DND-41 (cell line): ENCODE results near the gene EDAR.

Experiments used
- EZH2 ChIP-seq: IDR thresholded peaks from 3 replicates; pipeline ENCODE4 v1.6.1; 2012; ENCODE audit warnings: borderline replicate concordance, low read depth, mild to moderate bottlenecking, moderate library complexity, low read length, inconsistent platforms; ENCODE audit not compliant: severe bottlenecking
- TF ChIP-seq, protein P1 (sequence below): IDR thresholded peaks from 2 replicates; pipeline ENCODE4 v1.5.1; 2012; ENCODE audit warnings: borderline replicate concordance, low read length, moderate library complexity, mild to moderate bottlenecking; ENCODE audit not compliant: poor library complexity, severe bottlenecking; ENCODE audit errors: extremely low read depth

DNA sequence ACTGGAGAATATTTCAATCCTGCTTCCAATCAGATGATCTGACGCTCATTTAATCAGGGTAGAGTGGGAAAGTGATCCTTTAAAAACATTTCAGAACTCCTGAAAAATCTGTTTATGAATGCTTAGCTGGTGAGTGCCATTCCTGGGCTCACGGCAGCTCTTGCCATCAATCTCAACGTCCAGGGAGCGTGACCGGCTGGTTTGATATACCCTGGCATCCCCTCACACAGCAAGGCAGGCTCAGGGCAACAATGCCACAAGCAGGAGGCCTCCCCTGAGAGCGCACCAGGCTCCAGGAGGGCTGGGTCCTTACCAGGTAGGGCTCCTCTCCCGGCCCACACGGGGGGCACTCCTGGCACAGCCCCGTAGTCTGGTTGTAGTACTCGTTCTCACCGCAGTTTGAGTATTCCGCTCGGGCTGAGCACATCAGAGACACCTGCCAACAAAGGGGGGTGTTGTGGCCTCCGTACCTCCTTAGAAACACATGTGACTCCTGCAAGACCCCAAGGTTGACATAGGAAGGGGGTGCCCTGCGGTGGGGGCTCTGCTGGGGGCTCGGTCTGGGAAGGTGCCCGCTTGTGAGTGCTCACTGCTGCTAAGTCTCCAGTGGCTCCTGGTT, 59.1 kb downstream of the EDAR start:
- TF ChIP-seq, protein P1, sequence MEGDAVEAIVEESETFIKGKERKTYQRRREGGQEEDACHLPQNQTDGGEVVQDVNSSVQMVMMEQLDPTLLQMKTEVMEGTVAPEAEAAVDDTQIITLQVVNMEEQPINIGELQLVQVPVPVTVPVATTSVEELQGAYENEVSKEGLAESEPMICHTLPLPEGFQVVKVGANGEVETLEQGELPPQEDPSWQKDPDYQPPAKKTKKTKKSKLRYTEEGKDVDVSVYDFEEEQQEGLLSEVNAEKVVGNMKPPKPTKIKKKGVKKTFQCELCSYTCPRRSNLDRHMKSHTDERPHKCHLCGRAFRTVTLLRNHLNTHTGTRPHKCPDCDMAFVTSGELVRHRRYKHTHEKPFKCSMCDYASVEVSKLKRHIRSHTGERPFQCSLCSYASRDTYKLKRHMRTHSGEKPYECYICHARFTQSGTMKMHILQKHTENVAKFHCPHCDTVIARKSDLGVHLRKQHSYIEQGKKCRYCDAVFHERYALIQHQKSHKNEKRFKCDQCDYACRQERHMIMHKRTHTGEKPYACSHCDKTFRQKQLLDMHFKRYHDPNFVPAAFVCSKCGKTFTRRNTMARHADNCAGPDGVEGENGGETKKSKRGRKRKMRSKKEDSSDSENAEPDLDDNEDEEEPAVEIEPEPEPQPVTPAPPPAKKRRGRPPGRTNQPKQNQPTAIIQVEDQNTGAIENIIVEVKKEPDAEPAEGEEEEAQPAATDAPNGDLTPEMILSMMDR = no peak
- no peak for TF ChIP-seq EZH2
